Stimulated activated CD4-positive, alpha-beta T cell treated with anti-CD3 and anti-CD28 coated beads, Interleukin-12 subunit alpha, Interleukin-12 subunit beta, amount 100 ng/mL, for 24 hours (primary cell): ENCODE results near the gene CXCR5.
"Not testable (repeated sequence)": the region's sequence is repeated elsewhere in the genome, so short reads cannot be mapped to it uniquely, and the experiment has no call there.

Experiments
- DNase-seq, 2 experiments: peaks; one replicate each; pipeline ENCODE4 v3.0.0-alpha.2; 2020; ENCODE audit warnings: low read depth in 2 of 2

The CXCR5 gene, protein sequence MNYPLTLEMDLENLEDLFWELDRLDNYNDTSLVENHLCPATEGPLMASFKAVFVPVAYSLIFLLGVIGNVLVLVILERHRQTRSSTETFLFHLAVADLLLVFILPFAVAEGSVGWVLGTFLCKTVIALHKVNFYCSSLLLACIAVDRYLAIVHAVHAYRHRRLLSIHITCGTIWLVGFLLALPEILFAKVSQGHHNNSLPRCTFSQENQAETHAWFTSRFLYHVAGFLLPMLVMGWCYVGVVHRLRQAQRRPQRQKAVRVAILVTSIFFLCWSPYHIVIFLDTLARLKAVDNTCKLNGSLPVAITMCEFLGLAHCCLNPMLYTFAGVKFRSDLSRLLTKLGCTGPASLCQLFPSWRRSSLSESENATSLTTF

DNA sequence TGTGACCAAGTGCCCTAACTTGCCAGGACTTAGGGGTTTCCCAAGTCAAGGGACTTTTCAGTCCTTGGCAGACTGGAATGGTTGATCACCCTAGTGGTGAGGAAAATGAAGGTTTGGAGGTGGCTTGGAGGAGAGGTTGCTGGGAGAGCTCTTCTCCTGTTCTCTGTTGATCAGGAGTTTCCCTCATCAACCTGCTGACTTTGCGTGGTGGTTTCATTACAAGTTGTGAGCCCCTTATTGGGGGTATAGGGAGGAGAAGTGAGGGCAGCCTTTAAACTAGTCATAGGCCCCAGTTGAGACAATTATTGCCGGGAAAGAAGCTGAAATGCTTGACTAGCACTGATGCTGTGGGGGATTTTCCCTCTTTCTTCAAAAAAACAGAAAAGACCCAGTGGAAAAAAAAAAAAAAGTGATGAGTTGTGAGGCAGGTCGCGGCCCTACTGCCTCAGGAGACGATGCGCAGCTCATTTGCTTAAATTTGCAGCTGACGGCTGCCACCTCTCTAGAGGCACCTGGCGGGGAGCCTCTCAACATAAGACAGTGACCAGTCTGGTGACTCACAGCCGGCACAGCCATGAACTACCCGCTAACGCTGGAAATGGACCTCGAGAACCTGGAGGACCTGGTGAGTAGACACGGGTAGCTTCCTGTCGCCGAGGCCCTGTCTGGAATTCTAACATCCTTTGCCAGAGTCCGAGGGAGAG is at the start of gene CXCR5:
TSS of gene CXCR5 (plus strand) at position 525 of the 704 bp plus-strand sequence. CDS start at position 575, 50 bp downstream.
- no peak for DNase-seq

GRCh38 chr11:118834427-118835028 is 49.2 kb upstream of the CXCR5 start:
- DNase-seq: no peak

DNA sequence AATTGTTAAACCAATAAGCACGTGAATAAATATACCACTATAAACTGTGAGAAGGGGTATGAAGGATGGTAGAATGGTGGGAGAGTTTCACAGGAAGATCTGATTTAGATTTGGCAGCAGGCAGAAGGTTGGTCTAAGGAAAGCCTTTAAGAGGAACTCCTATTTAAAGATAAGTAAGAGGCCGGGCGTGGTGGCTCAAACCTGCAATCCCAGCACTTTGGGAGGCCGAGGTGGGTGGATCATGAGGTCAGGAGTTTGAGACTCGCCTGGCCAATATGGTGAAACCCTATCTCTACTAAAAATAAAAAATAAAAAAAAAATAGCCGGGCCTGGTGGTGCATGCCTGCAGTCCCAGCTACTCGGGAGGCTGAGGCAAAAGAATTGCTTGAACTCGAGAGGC is 45.8 kb upstream of the CXCR5 start:
- DNase-seq: no peak

GRCh38 chr11:118838905-118839553 is 44.7 kb upstream of the CXCR5 start:
- no peak for DNase-seq

- DNase-seq: peak; percentile 6 to 44
Measured at GRCh38 chr11:118841469-118842242, 42.0 kb upstream of the CXCR5 start.

- no peak for DNase-seq
Measured at GRCh38 chr11:118842369-118842768, 41.3 kb upstream of the CXCR5 start.

GRCh38 chr11:118842843-118843242 is 40.8 kb upstream of the CXCR5 start:
- not testable (repeated sequence) for DNase-seq

DNA sequence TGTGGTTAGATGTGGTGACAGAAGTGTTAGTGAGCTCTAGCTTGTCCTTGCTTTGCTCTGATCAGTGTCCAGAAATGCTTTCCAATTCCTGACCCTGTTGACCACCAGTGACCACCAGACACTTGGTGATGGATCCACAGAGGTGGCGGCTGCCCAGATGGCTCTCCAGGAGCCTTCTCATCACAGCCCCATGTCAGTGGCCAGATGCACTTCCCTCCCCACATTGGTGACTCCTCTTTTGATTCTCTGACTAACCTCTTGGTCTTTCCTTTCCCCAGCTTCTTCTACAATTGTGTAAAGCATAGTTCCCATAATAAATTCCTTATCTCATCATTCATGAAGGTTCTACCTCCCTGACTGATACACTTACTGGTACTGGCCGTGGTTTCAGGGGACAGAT is 40.1 kb upstream of the CXCR5 start:
- no peak for DNase-seq

- DNase-seq: no peak
Measured at GRCh38 chr11:118845369-118845768, 38.3 kb upstream of the CXCR5 start.

DNA sequence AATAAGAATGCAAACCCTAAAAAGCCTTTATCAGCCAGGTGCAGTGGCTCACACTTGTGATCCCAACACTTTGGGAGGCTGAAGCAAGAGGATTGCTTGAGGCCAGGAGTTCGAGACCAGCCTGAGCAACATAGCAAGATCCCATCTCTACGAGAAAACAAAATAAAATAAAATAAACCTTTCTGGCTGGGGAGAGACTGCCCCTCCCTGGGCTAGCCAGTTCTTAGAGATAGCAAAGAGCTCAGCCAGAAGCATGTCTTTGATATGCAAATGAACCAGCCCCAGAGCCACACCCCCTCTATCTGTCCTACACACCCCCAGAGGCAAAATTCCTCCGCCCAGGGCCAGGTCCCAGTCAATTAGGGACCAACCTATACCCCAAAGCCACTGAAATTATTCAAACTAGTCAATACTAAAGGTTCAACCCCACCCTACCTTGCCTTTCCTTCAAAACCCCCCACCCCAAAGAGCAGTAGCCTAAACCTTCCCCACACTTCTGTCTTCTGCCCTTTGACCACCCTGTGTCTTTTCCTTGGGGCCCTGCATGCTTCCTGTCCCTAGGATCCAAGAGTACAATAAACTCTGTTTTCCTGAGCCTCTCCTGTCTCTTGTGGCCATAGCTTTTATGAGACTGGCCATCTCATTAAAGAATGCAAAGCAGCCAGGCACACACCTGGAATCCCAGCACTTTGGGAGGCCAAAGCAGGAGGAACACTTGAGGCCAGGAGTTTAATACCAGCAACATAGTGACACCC is 37.3 kb upstream of the CXCR5 start:
- no peak for DNase-seq

GRCh38 chr11:118849825-118850224 is 33.9 kb upstream of the CXCR5 start:
- DNase-seq: no peak

- DNase-seq: no peak
Measured at GRCh38 chr11:118851970-118852369, 31.7 kb upstream of the CXCR5 start.

DNA sequence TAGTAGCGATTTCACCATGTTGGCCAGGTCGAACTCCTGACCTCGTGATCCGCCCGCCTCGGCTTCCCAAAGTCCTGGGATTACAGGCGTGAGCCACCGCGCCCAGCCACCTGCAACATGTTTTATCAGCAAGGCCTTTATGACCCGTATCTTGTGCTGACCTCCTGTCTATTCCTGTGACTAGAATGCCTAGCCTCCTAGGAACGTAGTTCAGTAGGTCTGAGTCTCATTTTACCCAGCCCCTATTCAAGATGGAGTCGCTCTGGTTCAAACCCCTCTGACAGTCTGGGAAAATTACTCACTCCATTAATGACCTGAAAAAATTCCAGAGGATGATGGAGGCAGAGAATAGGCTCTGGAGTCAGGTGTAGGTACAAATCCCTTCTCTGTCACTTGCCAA is 30.0 kb upstream of the CXCR5 start:
- DNase-seq: no peak

- DNase-seq: no peak
Measured at GRCh38 chr11:118856314-118856713, 27.4 kb upstream of the CXCR5 start.

- DNase-seq: no peak
Measured at GRCh38 chr11:118857385-118857784, 26.3 kb upstream of the CXCR5 start.

- no peak for DNase-seq
Measured at GRCh38 chr11:118859973-118860372, 23.7 kb upstream of the CXCR5 start.

DNA sequence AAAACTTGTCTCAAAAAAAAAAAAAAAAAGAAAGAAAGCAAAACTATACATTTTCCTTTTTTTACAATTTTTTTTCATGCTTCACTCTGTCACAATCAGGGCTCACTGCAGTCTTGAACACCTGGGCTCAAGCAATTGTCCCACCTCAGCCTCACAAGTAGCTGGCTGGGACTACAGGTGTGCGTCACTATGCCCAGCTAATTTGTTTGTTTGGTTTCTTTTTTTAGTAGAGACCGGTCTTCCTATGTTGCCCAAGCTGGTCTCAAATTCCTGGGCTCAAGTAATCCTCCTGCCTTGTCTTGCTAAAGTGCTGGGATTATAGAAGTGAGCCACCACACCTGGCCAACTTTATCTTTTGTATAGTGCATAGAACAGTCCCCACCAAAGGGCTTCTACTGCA is 15.0 kb upstream of the CXCR5 start:
- no peak for DNase-seq

DNA sequence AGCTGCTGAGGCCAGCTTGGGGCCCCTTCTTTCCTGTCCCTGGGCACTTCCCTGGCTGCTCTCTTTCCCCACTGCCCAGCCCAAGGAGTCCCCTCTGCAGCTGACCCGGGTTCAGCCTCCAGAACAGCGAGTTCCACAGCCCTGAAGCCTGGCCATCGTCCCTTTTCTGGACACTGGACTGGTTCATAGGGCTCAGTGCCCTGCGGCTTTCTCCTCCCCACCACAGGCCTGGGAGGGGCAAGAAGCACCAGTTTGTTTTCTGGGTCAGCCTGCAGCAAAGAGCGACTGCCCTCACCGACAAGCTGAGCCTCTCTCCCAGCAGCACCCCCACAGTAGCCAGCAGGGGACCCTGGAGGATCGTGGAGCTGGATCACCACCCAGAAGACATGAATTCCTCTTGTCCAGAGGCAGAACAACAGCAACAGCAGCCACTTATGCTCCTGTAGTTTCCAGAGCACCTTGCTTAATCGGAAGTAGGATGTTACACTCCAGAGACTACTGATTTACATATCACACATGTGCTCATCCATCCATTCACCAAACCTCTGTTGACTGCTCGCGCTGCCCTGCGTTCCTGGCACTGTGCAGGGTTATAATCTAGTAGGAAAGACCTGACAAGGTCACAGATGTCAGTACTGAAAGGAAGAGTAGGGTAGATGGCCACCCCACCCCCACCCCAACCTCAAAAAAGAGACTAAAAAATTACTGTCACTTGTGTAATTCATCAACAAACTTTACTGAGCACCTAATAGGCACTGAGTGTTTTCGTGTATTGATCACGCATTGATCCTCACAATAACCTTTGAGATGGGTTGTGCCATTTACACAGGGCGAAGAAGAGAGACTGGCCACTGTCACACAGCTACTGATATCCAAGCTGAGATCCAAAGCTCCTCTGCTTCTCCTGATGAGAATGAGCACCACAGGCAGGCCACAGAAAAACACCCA is 13.0 kb upstream of the CXCR5 start:
- DNase-seq: no peak

- no peak for DNase-seq
Measured at GRCh38 chr11:118872403-118872821, 11.3 kb upstream of the CXCR5 start.

- DNase-seq: no peak
Measured at GRCh38 chr11:118873804-118874203, 9.9 kb upstream of the CXCR5 start.
